ENCODE measurements around the gene KCNN1. TPM values are rescaled to one million over a fixed set of nuclear protein-coding genes. Genes with fewer than 3 reads are reported as not detected.

KCNN1 gene
- total and polyA plus RNA-seq, 2 of the 13 experiments (the other 11 are each of a cell fraction or from before 2014, with no cell fraction given), result 0.04 TPM; not detected in 1

- 0 out of 2 replicates have a peak, but pooled peaks have one; percentile 54 for TF ChIP-seq ZBTB33 (CRISPR knock-in tag; IDR thresholded peaks at IDR 0.05)
- TF ChIP-seq TEF (CRISPR knock-in tag; IDR thresholded peaks at IDR 0.05), result no peak
- TF ChIP-seq GATA4 (IDR thresholded peaks at IDR 0.05; ENCODE audit: borderline replicate concordance, low read depth), result no peak
- TF ChIP-seq ZNF121 (CRISPR knock-in tag; IDR thresholded peaks at IDR 0.05), result no peak
- TF ChIP-seq ARNT (IDR thresholded peaks at IDR 0.05), result no peak
- TF ChIP-seq ZNF776 (CRISPR knock-in tag; IDR thresholded peaks at IDR 0.05), result no peak
- TF ChIP-seq BCL6 (CRISPR knock-in tag; IDR thresholded peaks at IDR 0.05), result peak; percentile 82
- TF ChIP-seq GMEB1 (CRISPR knock-in tag; IDR thresholded peaks at IDR 0.05; ENCODE audit: borderline replicate concordance), result no peak
- no peak for TF ChIP-seq ZBTB42 (CRISPR knock-in tag; IDR thresholded peaks at IDR 0.05)
- TF ChIP-seq ZNF558 (CRISPR knock-in tag; IDR thresholded peaks at IDR 0.05; ENCODE audit: borderline replicate concordance), result no peak
- TF ChIP-seq KAT8 (CRISPR knock-in tag; IDR thresholded peaks at IDR 0.05), result peak; percentile 74
- no peak for TF ChIP-seq ZNF713 (CRISPR knock-in tag; IDR thresholded peaks at IDR 0.05)
- TF ChIP-seq HDAC6 (IDR thresholded peaks at IDR 0.05; ENCODE audit: low read depth, low read length), result no peak
- no peak for TF ChIP-seq ZNF530 (CRISPR knock-in tag; IDR thresholded peaks at IDR 0.05; ENCODE audit: low read depth)
- peak; percentile 32; the same call in 1 of the 2 replicates for TF ChIP-seq ZNF652 (CRISPR knock-in tag; IDR thresholded peaks at IDR 0.05; ENCODE audit: borderline replicate concordance, low read depth)
- TF ChIP-seq KLF13 (CRISPR knock-in tag; IDR thresholded peaks at IDR 0.05), result no peak
- TF ChIP-seq DMAP1 (CRISPR knock-in tag; IDR thresholded peaks at IDR 0.05), result peak; percentile 55
- peak; percentile 75; the same call in 1 of the 2 replicates for TF ChIP-seq ZNF292 (CRISPR knock-in tag; IDR thresholded peaks at IDR 0.05; ENCODE audit: borderline replicate concordance, low read depth)
- TF ChIP-seq HOXD1 (CRISPR knock-in tag; IDR thresholded peaks at IDR 0.05), result no peak
- TF ChIP-seq FOXA1 (IDR thresholded peaks at IDR 0.05), result no peak
- TF ChIP-seq FOXA1 (CRISPR knock-in tag; IDR thresholded peaks at IDR 0.05), result peak; percentile 52; the same call in 1 of the 2 replicates
- TF ChIP-seq IRF2 (CRISPR knock-in tag; IDR thresholded peaks at IDR 0.05), result peak; percentile 71; the same call in 1 of the 2 replicates
- no peak for TF ChIP-seq ZNF253 (CRISPR knock-in tag; IDR thresholded peaks at IDR 0.05; ENCODE audit: borderline replicate concordance)
- no peak for TF ChIP-seq TRIM24 (CRISPR knock-in tag; IDR thresholded peaks at IDR 0.05)
- TF ChIP-seq NONO (IDR thresholded peaks at IDR 0.05), result no peak
- TF ChIP-seq NONO (CRISPR knock-in tag; conservative IDR thresholded peaks at IDR 0.05), result 0 out of 2 replicates have a peak, but pooled peaks have one; percentile 52
- no peak for TF ChIP-seq POLR2A (IDR thresholded peaks at IDR 0.05; ENCODE audit: insufficient read depth in 1 of 2, low read depth in 2 of 2, low read length in 2 of 2)
- TF ChIP-seq SRF (IDR thresholded peaks at IDR 0.05; ENCODE audit: low read depth, low read length), result no peak
- TF ChIP-seq RAD21 (CRISPR knock-in tag; IDR thresholded peaks at IDR 0.05), result no peak
- TF ChIP-seq FOXJ3 (CRISPR knock-in tag; IDR thresholded peaks at IDR 0.05; ENCODE audit: borderline replicate concordance), result peak; percentile 44; the same call in 1 of the 2 replicates
Measured at GRCh38 chr19:18013210-18014111, 46.6 kb downstream of the KCNN1 start (continued).
